GM18520 (cell line): ENCODE measurements around the gene CPPED1.
A peak's percentile ranks its signal among the peaks of the same experiment; 100 is the strongest.
"Not testable (repeated sequence)": the region's sequence is repeated elsewhere in the genome, so short reads cannot be mapped to it uniquely, and the experiment has no call there.

Source experiments
- ATAC-seq: cut with Tn5 transposase; IDR thresholded peaks from one replicate; pipeline ENCODE4 v1.9.1; 2021; ENCODE audit not compliant: unreplicated experiment

CPPED1 gene, protein sequence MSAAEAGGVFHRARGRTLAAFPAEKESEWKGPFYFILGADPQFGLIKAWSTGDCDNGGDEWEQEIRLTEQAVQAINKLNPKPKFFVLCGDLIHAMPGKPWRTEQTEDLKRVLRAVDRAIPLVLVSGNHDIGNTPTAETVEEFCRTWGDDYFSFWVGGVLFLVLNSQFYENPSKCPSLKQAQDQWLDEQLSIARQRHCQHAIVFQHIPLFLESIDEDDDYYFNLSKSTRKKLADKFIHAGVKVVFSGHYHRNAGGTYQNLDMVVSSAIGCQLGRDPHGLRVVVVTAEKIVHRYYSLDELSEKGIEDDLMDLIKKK

DNA sequence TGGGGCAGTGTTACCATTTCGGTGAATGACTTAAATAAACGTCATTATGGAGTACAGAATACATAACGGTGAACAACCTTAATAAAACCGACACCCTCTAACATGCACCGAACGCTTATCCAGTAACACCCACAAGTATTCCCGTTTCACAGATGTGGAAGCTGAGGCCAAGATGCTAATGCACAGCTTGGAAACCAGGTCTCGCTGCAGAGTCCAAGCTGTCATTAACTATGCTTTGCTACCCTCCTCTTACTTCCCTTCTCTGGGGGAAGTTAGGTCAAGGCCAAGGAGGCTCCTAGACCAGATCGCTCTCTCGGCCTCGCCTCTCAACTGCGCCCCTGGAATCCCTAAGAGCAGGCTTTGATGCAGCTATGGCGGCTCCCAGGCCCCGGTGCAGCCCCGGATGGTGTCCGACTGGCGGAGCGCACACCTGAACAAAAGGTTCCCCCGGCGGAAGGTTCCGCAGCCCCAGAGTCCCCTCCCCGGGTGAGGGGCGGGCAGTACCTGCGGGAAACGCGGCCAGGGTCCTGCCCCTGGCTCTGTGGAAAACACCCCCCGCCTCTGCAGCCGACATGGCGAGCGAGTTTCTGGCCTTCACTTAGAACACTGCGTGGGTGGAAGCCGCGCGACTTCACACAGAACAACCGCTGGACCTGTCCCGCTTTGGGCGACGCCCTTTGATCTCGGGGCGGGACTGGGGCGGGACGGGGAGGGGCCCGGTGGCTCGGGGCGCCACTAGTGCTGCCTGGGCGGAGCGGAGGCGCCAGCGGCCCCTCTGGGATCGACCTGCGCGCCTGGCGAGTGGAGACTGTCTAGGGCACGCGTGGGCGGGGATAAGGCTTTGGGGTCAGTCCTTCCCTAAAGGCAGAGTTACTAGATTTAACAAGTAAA lies at the start of gene CPPED1:
TSS of gene CPPED1 (minus strand) at position 685 of the 891 bp plus-strand sequence. CDS start at position 574, 111 bp downstream.
- ATAC-seq: peak; percentile 74

DNA sequence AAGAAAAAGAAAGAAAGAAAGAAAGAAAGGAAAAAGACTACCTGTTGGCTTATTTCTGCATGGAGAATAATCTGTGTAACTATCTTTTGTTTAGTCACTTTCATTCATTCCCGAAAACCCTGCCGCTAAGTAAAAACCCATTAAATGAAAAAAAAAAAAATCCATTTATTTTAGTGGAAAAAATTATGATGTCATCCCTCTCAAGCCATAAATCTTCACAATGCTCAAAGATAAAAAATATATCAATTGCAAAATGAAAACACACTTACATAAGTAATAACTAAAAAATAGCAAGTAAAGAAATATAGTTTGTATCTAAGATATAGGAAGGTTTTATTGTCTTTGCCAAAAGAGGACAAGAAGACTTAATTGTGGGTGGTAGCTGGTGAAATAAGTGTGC lies 46.5 kb upstream of the CPPED1 start:
- ATAC-seq: no peak

DNA sequence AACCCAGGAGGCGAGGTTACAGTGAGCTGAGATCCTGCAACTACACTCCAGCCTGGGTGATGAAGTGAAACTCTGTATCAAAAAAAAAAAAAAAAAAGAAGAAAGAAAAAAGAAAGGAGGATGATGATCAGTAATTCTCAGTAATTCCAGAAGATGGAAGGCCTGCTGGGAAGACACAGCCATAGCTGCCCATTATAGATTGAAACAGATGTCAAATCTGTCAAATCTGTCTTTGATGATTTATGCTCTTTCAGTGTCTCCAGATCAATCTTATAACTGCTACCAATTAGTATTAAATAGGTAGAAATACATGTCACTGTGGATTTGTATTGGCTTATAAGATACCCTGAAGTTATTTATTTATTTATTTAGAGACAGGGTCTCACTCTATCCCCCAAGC lies 42.9 kb upstream of the CPPED1 start:
- no peak for ATAC-seq

DNA sequence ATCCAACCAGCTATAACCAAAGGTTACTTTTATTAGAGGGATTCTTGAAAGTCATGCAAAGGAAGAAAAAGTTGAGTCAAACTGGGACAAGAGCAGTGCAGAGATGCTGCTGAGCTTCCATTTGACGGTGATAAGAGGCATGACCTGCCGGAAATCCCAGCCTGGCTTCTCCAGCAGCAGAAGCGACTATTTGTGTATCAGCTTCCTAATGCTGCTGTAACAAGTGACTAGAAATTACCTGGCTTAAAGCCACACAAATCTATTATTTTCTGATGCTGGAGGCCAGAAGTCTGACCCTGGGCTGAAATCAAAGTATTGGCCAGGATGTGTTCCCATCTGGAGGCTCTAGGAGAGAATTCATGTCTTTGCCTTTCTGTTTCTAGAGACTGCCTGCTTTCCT lies 41.6 kb upstream of the CPPED1 start:
- ATAC-seq: no peak

DNA sequence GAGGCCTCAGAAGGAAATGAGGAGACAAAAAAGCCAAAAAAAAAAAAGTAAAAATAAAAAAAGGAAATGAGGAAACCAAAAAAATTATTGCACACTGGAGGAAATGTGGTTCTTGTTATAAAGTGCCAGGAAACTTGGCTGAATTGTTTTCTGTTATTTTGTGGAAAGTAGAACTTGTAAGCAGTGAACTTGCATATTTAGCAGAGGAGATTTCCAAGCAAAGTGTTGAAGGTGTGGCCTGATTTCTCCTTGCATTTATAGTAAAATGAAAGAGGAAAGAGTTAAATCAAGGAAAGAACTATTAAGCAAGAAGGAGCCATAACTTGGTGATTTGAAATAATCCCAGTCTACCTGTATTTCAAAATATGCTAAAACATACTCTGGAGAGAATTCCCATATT lies 34.1 kb upstream of the CPPED1 start:
- ATAC-seq: no peak

DNA sequence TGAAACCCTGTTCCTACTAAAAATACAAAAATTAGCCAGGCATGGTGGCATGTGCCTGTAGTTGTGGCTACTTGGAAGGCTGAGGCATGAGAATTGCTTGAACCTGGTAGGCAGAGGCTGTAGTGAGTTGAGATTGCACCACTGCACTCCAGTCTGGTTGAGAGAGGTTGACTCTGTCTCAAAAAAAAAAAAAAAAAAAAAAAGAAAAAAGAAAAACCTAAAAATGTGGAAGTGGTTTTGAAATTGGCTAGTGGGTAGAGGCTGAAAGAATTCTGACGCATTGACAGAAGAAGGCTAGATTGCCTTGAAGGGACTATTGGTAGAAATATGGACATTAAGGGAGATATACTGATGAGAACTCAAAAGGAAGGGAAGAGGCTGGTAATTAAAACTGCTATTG lies 33.6 kb upstream of the CPPED1 start:
- no peak for ATAC-seq

DNA sequence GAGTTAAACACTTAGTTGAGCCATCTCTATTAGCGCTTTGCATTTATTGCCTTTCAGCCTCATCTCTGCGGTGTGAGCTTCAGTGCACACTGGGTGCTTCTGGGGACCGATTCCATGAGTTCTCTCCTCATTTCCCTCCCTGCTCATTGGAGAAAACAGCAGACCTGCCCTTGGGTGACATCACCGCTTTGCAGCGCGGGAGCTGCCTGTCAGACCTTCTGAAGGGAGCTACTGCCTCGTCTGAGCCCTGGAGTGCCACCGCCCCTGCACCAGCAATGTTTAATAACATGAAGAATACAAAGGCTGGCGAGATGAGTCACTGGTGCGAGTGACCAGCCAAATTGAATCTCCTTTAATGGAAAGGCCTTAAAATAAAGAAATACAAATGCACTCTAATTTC lies 30.2 kb upstream of the CPPED1 start:
- ATAC-seq: no peak

DNA sequence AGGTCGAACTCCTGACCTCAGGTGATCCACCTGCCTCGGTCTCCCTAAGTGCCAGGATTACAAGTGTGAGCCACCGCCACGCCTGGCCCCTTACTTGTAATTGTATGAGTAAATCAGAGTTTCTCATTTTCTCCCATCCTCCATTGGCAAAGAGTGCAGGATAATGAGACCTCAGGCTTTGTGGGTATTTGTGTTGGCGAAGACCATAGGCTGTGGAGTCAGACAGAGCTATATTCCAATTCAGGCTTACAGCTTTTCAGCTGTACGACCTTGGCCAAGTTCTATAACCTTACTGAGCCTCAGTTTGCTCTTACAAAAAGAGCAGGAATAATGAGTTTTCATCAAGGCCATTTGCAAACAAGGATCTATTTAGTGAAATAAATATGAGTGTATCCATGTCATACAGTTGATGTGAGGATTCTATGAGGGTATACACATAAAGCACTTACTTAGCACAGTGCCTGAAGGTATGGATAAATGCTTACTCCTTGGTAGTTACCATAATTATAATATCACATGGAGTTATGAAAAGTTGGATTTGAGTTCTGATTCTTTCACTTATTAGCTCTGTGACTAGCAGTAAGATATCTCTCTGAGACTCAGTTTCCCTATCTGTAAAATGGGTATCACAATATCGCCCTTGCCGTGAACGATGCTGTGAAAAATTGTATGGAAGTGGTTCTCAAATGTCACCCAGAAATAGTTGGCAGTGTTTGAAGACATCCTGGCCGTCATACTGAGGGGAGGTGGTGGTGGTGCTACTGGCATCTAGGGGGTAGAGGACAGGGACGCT lies 25.6 kb upstream of the CPPED1 start:
- ATAC-seq: no peak

DNA sequence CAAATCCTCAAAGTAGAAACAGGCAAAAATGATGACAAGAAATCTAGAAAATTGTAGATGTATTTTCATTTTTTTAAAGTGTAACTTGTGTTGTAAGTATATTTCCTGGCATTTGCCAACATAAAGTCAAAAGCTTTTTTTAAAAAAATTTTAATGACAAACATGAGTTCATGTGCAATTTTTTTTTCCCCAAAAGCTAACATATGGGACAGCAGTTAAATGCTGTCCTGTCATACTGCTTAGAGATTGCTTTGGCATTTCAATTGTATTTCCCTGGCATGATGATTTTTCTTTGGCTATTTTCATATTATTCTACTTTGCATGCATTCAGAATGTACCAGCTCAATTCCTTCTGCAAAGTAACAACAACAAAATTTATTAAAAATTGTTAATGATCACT lies 24.5 kb upstream of the CPPED1 start:
- ATAC-seq: no peak

DNA sequence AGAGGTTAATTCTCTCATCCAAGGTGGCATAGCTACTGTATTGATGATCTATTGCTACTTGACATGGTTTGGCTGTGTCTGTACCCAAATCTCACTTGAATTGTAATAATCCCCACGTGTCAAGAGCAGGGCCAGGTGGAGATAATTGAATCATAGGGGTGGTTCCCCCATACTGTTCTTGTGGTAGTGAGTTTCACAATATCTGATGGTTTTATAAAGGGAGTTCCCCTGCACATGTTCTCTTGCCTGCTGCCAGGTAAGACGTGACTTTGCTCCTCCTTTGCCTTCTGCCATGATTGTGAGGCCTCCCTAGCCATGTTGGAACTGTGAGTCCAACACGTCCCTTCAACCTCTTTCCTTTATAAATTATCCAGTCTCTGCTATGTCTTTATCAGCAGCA lies 22.9 kb upstream of the CPPED1 start:
- ATAC-seq: no peak

DNA sequence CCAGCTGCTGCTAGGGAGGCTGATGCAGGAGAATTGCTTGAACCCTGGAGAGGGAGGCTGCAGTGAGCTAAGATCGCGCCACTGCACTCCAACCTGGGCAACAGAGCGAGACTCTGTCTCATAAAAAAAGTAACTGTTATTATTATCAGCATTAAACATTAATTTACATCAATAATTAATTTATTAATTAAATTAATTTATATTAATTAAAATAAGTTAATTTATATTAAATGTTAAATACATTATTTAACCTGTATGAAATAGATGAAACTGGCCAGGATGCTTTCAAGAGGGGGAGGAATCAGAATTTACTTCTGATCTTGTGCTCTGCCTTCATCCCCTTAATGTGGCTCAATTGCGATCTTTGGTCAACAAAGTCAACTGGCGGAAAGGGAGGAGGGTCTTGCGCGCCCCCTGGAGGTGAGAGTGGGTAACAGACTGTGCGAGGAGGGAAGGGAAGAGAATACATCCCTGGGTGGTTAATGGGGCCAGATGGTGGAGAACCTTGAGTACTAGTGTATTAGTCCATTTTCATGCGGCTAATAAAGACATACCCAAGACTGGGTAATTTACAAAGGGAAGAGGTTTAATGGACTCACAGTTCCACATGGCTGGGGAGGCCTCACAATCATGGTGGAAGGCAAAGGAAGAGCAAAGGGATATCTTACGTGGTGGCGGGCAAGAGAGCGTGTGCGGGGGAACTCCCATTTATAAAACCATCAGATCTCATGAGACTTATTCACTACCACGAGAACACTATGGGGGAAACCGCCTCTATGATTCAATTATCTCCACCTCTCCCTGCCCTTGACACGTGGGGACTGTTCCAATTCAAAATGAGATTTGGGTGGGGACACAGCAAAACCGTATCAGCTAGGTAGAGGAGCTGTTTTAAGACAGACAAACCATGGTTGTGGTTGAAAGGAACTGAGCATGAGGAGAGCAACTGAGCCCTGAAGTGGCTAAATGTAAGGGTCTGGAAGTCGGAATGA lies 15.7 kb upstream of the CPPED1 start:
- ATAC-seq: no peak

DNA sequence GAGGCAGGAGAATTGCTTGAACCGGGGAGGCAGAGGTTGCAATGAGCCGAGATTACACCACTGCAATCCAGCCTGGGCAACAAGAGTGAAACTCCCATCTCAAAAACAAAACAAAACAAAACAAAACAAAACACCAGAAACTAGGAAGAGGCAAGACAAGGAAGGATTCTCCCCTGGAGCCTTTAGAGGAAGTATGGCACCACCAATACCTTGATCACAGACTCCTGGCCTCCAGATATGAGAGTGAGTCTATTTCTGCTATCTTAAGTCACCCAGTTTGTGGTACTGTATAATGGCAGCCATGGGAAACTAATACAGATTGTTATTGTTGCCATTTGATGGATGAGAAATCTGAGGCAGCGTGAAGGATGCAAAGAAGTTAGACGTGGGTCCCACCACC lies 14.6 kb upstream of the CPPED1 start:
- no peak for ATAC-seq

DNA sequence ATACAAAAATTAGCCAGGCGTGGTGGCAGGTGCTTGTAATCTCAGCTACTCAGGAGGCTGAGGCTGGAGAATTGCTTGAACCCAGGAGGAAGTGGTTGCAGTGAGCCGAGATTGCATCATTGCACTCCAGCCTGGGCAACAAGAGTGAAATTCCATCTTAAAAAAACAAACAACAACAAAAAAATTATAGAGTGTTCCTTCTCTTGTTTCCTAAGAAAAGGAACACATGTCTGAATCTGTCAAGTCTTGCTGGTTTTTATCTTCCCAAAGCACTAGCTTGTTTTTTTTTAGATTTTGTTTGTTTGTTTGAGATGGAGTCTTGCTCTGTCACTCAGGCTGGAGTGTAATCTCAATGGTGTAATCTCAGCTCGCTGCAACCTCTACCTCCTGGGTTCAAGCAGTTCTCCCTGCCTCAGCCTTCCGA lies 13.1 kb upstream of the CPPED1 start:
- ATAC-seq: not testable (repeated sequence)

DNA sequence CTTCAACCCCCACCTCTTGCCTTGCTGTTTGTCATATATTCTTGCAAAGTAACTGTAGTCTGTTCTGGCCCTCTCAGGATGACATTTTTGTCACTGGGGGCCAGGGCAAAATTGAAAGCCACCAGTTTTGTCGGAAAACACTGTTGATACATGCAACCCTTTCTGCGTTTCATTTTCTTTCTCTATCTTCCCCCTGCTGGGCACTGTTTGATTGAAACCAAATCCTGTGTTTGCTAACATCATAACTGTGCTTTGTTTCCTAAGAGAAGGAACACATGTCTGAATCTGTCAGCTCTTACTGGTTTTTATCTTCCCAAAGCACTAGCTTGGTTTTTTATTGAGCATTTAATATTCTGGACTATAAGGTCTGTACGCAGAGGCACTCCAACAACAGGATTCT lies 11.7 kb upstream of the CPPED1 start:
- ATAC-seq: no peak

DNA sequence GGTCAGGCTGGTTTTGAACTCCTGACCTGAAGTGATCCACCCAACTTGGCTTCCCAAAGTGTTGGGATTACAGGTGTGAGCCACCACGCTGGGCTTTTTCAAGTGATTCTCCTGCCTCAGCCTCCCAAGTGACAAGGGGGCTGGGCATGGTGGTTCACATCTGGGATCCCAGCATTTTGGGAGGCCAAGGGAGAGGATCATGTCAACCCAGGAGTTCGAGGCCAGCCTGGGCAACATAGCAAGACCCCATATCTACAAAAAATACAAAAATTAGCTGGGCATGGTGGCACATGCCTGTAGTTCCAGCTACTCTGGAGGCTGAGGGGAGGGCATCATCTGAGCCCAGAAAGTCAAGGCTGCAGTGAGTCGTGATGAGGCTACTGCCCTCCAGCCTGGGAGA lies 10.0 kb upstream of the CPPED1 start:
- not testable (repeated sequence) for ATAC-seq

DNA sequence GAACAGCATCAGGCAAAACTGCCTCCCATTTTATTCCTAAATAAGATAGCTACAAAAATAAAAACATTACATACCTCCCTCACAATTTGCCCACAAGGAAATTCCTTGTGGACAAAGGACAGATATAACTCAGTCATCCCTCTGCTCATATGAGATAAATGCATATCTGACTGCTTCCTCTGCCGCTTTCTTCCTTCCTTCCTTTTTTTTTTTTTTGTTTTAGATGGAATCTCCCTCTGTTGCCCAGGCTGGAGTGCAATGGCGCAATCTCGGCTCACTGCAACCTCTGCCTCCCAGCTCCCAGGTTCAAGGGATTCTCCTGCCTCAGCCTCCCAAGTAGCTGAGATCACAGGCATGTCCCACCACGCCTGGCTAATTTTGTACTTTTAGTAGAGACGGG lies 9.6 kb upstream of the CPPED1 start:
- not testable (repeated sequence) for ATAC-seq

DNA sequence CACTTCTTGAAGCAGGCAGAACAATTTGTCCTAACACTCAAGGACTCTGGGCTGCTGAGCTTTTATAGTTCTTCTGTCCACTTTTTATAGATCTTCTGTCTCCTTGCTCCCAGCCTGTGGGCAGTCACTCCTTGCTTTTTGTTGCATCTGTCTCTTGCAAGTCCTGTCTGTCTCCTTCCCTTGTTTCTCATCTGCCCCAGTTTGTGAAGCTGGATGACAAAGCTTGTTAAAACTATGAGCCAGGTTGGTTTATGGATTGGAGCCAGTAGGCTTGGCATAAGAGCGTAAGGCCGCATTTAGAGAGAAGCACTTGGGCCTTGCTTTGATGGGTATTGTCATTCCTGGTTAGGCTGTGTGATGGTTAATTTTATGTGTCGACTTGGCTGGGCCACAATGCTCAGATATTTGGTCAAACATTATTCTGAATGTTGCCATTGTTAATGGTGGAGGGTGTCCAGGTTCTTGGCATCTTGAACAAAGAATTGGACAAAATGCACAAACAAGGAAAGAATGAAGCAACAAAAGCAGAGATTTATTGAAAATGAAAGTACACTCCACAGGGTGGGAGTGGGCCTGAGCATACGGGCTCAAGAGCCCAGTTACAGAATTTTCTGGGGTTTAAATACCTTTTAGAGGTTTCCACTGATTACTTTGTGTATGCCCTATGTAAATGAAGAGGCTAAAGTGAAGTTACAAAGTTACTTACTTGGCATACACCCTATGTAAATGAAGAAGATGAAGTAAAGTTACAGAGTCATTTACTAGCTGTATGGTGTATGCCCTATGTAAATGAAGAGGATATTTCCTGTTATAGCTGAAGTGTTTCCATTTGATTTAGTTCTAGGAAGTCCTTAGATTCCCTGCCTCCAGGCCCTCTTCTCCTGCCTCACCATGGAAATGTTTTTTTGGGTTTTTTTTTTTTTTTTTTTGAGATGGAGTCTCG lies 8.0 kb upstream of the CPPED1 start:
- ATAC-seq: no peak

DNA sequence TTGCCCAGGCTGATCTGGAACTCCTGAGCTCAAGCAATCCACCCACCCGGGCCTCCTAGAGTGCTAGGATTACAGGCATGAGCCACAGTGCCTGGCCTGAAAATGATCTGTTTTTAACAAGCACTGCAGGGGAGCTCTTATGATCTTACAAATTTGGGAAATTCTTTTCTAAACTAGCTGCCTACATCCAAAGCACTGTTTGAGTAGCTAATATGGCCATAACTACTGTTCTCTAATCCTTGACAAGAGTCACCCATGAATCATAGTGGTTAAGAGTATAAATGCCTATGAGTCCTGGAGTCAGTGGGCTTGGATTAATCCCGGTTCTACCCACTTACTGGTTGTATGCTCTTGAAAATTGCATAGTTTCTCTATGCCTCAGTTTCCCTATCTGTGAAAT lies 1.4 kb upstream of the CPPED1 start:
- no peak for ATAC-seq

DNA sequence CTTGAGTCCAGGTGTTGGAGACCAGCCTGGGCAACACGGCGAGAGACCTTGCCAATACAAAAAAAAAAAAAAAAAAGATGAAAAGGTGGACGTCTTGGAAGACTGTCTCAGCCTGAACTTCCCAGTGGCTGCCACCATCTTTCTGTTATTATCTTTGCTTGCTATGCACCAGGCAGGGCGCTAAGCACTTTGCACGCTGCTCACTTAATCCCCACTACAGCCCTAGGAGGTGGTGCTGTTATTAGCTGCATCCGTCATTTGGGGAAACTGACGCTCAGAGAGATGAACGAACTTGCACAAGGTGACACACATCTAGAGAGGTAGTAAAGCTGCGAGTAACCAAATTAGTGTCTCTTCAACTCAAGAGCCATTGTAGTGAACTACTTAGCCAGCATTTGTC lies 708 bp upstream of the CPPED1 start:
- ATAC-seq: no peak
